HCT116 (cell line): ENCODE results near the gene STK17A. TPM values are rescaled to one million over a fixed set of nuclear protein-coding genes. Genes with fewer than 3 reads are reported as not detected.
"Not testable (repeated sequence)": the region's sequence is repeated elsewhere in the genome, so short reads cannot be mapped to it uniquely, and the experiment has no call there.

Source experiments
- ATAC-seq: fragments of 200-7000 bp; cut with Tn5 transposase; 2 replicates; pipeline ENCODE4 v1.9.1; 2020; ENCODE audit warnings: mild to moderate bottlenecking, moderate library complexity
- BruUV-seq: library from RNA; stranded (reverse); fragments of 400-500 nt; replicated peaks from 2 replicates; lab custom pipeline; 2021; lab: Mats Ljungman, UMichigan
- CTCF ChIA-PET: fragments of 300-600 bp; sonication (Branson Sonifier 250); formaldehyde crosslinking; loops from one replicate; lab custom pipeline; 2021; ENCODE audit warnings: antibody characterized with exemption; lab: Charles Lee
- POLR2A ChIA-PET: fragments of 300-600, 350-600 bp; sonication (Branson Sonifier 250); formaldehyde crosslinking; loops from one replicate; lab custom pipeline; 2021; ENCODE audit warnings: antibody characterized with exemption; lab: Charles Lee
- RAD21 ChIA-PET, 2 experiments: fragments of 300-600 bp; sonication (Branson Sonifier 250); formaldehyde crosslinking; loops; one replicate each; lab custom pipeline; 2023; ENCODE audit warnings: low total read pairs in 2 of 2; ENCODE audit not compliant: uncharacterized antibody in 2 of 2, unreplicated experiment in 2 of 2, low non-redundant PET in 1 of 2; lab: Charles Lee
- DNase-seq: peaks from one replicate; pipeline ENCODE4 v3.0.0-alpha.2; 2010; ENCODE audit warnings: low read depth, low spot score
- H2AFZ ChIP-seq: fragments of 200-600 bp; shearing (Covaris generic), sonication (generic); 2 replicates; pipeline ENCODE4 v1.6.1; 2017; ENCODE audit warnings: low read depth, mixed run types, mixed read lengths, antibody characterized with exemption, low read length; ENCODE audit not compliant: poor library complexity, severe bottlenecking
- H3K27ac ChIP-seq: 2 replicates; pipeline ENCODE4 v1.5.1; 2012; ENCODE audit warnings: low read depth, low read length
- H3K27me3 ChIP-seq: fragments of 200-600 bp; sonication (generic); 2 replicates; pipeline ENCODE4 v1.6.1; 2016; ENCODE audit warnings: mixed run types, low read length, mixed read lengths; ENCODE audit not compliant: insufficient read depth
- H3K36me3 ChIP-seq, 2 experiments: fragments of 200-500 bp in 1 of 2; fragments of 200-600 bp in 1 of 2; sonication (Bioruptor generic) in 1 of 2; sonication (generic) in 1 of 2; 2 replicates each; pipeline versions ENCODE4 v1.5.1 to v1.6.1; 2014 to 2016; ENCODE audit warnings: low read length in 2 of 2, inconsistent platforms in 1 of 2, mixed read lengths in 1 of 2, mixed run types in 1 of 2; ENCODE audit not compliant: insufficient read depth in 2 of 2, control insufficient read depth in 1 of 2
- H3K4me1 ChIP-seq, 2 experiments: fragments of 200-600 bp in 1 of 2; sonication (generic) in 1 of 2; 2 replicates each; pipeline versions ENCODE4 v1.5.1 to v1.6.1; 2012 to 2017; ENCODE audit warnings: low read length in 2 of 2, inconsistent platforms in 1 of 2, mild to moderate bottlenecking in 1 of 2, mixed read lengths in 1 of 2, mixed run types in 1 of 2, moderate library complexity in 1 of 2; ENCODE audit not compliant: insufficient read depth in 2 of 2, control insufficient read depth in 1 of 2
- H3K4me2 ChIP-seq: fragments of 200-600 bp; sonication (generic); 2 replicates; pipeline ENCODE4 v1.6.1; 2017; ENCODE audit warnings: mixed run types, low read length, mixed read lengths
- H3K4me3 ChIP-seq, 2 experiments: fragments of 200-600 bp in 1 of 2; sonication (generic) in 1 of 2; replicated peaks in 1 of 2; 2 replicates each; pipeline ENCODE4 v1.5.1; 2011 to 2016; ENCODE audit warnings: low read length in 2 of 2, control low read depth in 1 of 2, low read depth in 1 of 2, mild to moderate bottlenecking in 1 of 2, mixed read lengths in 1 of 2, mixed run types in 1 of 2
- H3K79me2 ChIP-seq: fragments of 200-600 bp; sonication (generic); 2 replicates; pipeline ENCODE4 v1.6.1; 2017; ENCODE audit warnings: mild to moderate bottlenecking, mixed run types, low read length, moderate library complexity, mixed read lengths; ENCODE audit not compliant: insufficient read depth
- H3K9ac ChIP-seq: fragments of 200-600 bp; sonication (generic); 2 replicates; pipeline ENCODE4 v1.6.1; 2016; ENCODE audit warnings: low read length, mixed read lengths
- H3K9me2 ChIP-seq: fragments of 200-600 bp; sonication (generic), shearing (Covaris generic); 2 replicates; pipeline ENCODE4 v1.6.1; 2017; ENCODE audit warnings: mixed run types, mild to moderate bottlenecking, moderate library complexity; ENCODE audit not compliant: insufficient read depth
- H3K9me3 ChIP-seq, 2 experiments: fragments of 200-500 bp in 1 of 2; fragments of 200-600 bp in 1 of 2; sonication (Bioruptor generic) in 1 of 2; sonication (generic) in 1 of 2; 2 replicates each; pipeline ENCODE4 v1.6.1; 2014 to 2017; ENCODE audit warnings: low read length in 2 of 2, mixed read lengths in 2 of 2, inconsistent platforms in 1 of 2, low read depth in 1 of 2, mild to moderate bottlenecking in 1 of 2, mixed run types in 1 of 2, moderate library complexity in 1 of 2; ENCODE audit not compliant: control insufficient read depth in 1 of 2, insufficient read depth in 1 of 2
- H4K20me1 ChIP-seq: fragments of 200-600 bp; sonication (generic), shearing (Covaris generic); 2 replicates; pipeline ENCODE4 v1.6.1; 2017; ENCODE audit warnings: mixed run types, mild to moderate bottlenecking, moderate library complexity; ENCODE audit not compliant: insufficient read depth
- RAD21 ChIP-seq: IDR thresholded peaks from 2 replicates; pipeline ENCODE4 v1.6.1; 2012; ENCODE audit warnings: low read depth, mild to moderate bottlenecking
- YY1 ChIP-seq: IDR thresholded peaks from 2 replicates; pipeline ENCODE4 v1.6.1; 2011; ENCODE audit warnings: low read length, low read depth, moderate library complexity, mild to moderate bottlenecking; ENCODE audit not compliant: insufficient replicate concordance; ENCODE audit errors: extremely low read depth
- intact Hi-C: fragments of 100-400 bp; cut with micrococcal nuclease; formaldehyde crosslinking; loops from 2 replicates; pipeline ENCODE4 v1.10.0; 2022
- total RNA-seq: library from RNA; stranded (reverse); gene quantifications from one replicate; pipeline ENCODE4 v1.2.1, GENCODE V29; 2021; ENCODE audit not compliant: unreplicated experiment

The STK17A gene
- total RNA-seq, 1 experiment from 2014 or later, result 14.8 TPM

DNA sequence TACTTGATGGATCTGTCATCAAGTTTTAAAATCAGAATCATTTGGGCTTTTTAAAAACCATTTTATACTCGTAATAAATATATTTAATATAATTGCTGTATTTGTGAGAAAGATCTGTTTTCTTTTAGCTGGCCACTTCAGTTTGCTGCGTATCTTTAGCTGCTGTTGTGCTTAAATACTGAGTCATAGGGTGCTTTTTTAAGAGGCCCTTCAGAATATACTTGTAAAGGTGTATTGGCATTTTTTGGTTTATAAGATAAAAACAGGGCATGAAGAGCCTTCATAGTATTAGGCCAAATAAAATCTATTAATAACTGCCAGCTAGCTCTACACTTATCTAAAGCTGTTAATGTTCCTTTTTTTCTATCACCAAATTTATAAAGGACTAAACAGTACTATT lies 43.8 kb downstream of the STK17A start:
- intact Hi-C loops, result no loop called here
- Histone ChIP-seq H3K79me2 (no peaks in the 10 kb centered on the region), H3K27me3 (no peaks in the 10 kb centered on the region), H3K9me2 (no peaks in the 10 kb centered on the region), H3K9me3 (no peaks in the 10 kb centered on the region), H3K27ac (no peak overlapping the region), H3K4me3 (no peak overlapping the region), H3K36me3 (peaks cover 16% of the 10 kb centered on the region in 2 experiments), H4K20me1 (no peaks in the 10 kb centered on the region), H3K4me2 (no peak overlapping the region), H3K9ac (no peak overlapping the region), H2AFZ (no peak overlapping the region), H3K4me1 (no peaks in the 10 kb centered on the region)
- RAD21 ChIA-PET, result no interaction called here
- BruUV-seq, result no TSS peak
- DNase-seq, result no peak
- POLR2A ChIA-PET, result interaction anchor here (0.6 kb wide), 1 partner anchor 585 kb away, joined by 3 read pairs; no protein-coding TSS in a partner anchor
- CTCF ChIA-PET, result interaction anchor here (1.2 kb wide), 1 partner anchor 44 kb away, joined by 4 read pairs; the partner anchor contains the start of gene STK17A
- TF ChIP-seq RAD21 (no peak), YY1 (no peak)
- ATAC-seq, result no peak

DNA sequence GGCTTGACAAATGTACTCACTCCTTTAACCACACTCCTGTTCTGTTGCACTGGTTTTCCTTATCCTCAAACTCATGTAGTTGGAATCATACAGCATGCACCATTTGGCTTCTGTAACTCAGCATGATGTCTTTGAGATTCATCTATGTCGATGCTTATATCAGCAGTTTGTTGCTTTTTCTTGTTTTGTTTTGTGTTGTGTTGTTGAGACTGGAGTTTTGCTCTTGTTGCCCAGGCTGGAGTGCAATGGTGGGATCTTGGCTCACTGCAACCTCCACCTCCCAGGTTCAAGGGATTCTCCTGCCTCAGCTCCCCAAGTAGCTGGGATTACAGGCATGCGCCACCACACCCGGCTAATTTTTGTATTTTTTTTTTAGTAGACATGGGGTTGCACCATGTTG lies 44.9 kb downstream of the STK17A start:
- H3K27ac ChIP-seq, H3K9me2 ChIP-seq, H4K20me1 ChIP-seq, RAD21 ChIA-PET, ATAC-seq, POLR2A ChIA-PET, H3K9me3 ChIP-seq, H3K4me1 ChIP-seq, BruUV-seq, H3K27me3 ChIP-seq, H3K79me2 ChIP-seq, H3K9ac ChIP-seq, H2AFZ ChIP-seq, intact Hi-C loops, H3K4me3 ChIP-seq, DNase-seq, H3K4me2 ChIP-seq: not testable (repeated sequence)
- CTCF ChIA-PET, result interaction anchor here (1.5 kb wide), 1 partner anchor 45 kb away, joined by 4 read pairs; the partner anchor contains the start of gene STK17A
- peaks cover 18 to 21% of the 10 kb centered on the region in 2 experiments for H3K36me3 ChIP-seq
